ENCODE data around the gene GALM.

The GALM gene

GRCh38 chr2:38778687-38779082 is 112.8 kb downstream of the GALM start:
- DNase-seq, result peak; percentile 19

GRCh38 chr2:38783586-38783985 is 117.7 kb downstream of the GALM start:
- DNase-seq, result no peak
